GM23248 (cell line): ENCODE data around the gene NT5DC3. TPM values are rescaled to one million over a fixed set of nuclear protein-coding genes. Genes with fewer than 3 reads are reported as not detected.
A peak's percentile ranks its signal among the peaks of the same experiment; 100 is the strongest.

Source experiments
- DNase-seq: peaks from one replicate; pipeline ENCODE4 v3.0.0-alpha.2; 2015
- H2AFZ ChIP-seq: fragments of 200-600 bp; sonication (generic); 2 replicates; pipeline ENCODE4 v1.6.1; 2016; ENCODE audit warnings: antibody characterized with exemption
- H3F3A ChIP-seq: fragments of 200-600 bp; sonication (generic); 2 replicates; pipeline ENCODE4 v1.6.1; 2016; ENCODE audit warnings: mild to moderate bottlenecking, antibody characterized with exemption, mixed run types; ENCODE audit not compliant: insufficient read depth
- H3K27ac ChIP-seq: fragments of 200-600 bp; sonication (generic); 2 replicates; pipeline ENCODE4 v1.5.1; 2016; ENCODE audit warnings: mild to moderate bottlenecking
- H3K27me3 ChIP-seq: fragments of 200-600 bp; sonication (generic); replicated peaks from 2 replicates; pipeline ENCODE4 v1.6.1; 2016; ENCODE audit warnings: mild to moderate bottlenecking; ENCODE audit not compliant: insufficient read depth
- H3K36me3 ChIP-seq: fragments of 200-600 bp; sonication (generic); 2 replicates; pipeline ENCODE4 v1.6.1; 2016; ENCODE audit warnings: low read depth, mild to moderate bottlenecking
- H3K4me1 ChIP-seq: fragments of 200-600 bp; sonication (generic); 2 replicates; pipeline ENCODE4 v1.6.1; 2016; ENCODE audit warnings: mild to moderate bottlenecking; ENCODE audit not compliant: insufficient read depth
- H3K4me2 ChIP-seq: fragments of 200-600 bp; sonication (generic); one replicate; pipeline ENCODE4 v1.6.1; 2016; ENCODE audit warnings: mild to moderate bottlenecking; ENCODE audit not compliant: unreplicated experiment
- H3K4me3 ChIP-seq: fragments of 200-600 bp; sonication (generic); 2 replicates; pipeline ENCODE4 v1.5.1; 2016; ENCODE audit warnings: mild to moderate bottlenecking
- H3K79me2 ChIP-seq: fragments of 200-600 bp; sonication (generic); 2 replicates; pipeline ENCODE4 v1.6.1; 2016; ENCODE audit warnings: mild to moderate bottlenecking; ENCODE audit not compliant: insufficient read depth
- H3K9ac ChIP-seq: fragments of 200-600 bp; sonication (generic); 2 replicates; pipeline ENCODE4 v1.6.1; 2016; ENCODE audit warnings: mild to moderate bottlenecking
- H3K9me2 ChIP-seq: fragments of 200-600 bp; sonication (generic); 2 replicates; pipeline ENCODE4 v1.6.1; 2016; ENCODE audit warnings: mixed run types, mild to moderate bottlenecking, moderate library complexity; ENCODE audit not compliant: insufficient read depth
- H3K9me3 ChIP-seq: fragments of 200-600 bp; sonication (generic); one replicate; pipeline ENCODE4 v1.6.1; 2017; ENCODE audit warnings: low read depth
- H4K20me1 ChIP-seq: fragments of 200-600 bp; sonication (generic); 2 replicates; pipeline ENCODE4 v1.6.0; 2016; ENCODE audit not compliant: insufficient read depth
- EZH2 ChIP-seq: fragments of 200-600 bp; sonication (generic); IDR thresholded peaks from 2 replicates; pipeline ENCODE4 v1.6.1; 2018; ENCODE audit warnings: antibody characterized with exemption, mild to moderate bottlenecking; ENCODE audit not compliant: insufficient read depth, poor library complexity, severe bottlenecking
- EZH2phosphoT487 ChIP-seq: fragments of 200-600 bp; sonication (generic); IDR thresholded peaks from 2 replicates; pipeline ENCODE4 v1.6.1; 2018; ENCODE audit warnings: antibody characterized with exemption, moderate library complexity, mild to moderate bottlenecking, low read depth; ENCODE audit not compliant: insufficient read depth
- WGBS, 2 experiments: methylation state at CpG; one replicate each; pipeline ENCODE4 v1.1.6; 2015 to 2017; ENCODE audit warnings: low lambda C conversion rate in 2 of 2, low coverage in 1 of 2; ENCODE audit errors: missing lambda C conversion rate in 2 of 2; 5-methylcytosine and 5-hydroxymethylcytosine counted together
- in situ Hi-C: fragments of 300-500 bp; cut with MboI; formaldehyde crosslinking; loops from 2 replicates; pipeline ENCODE4 v1.15.0; 2020
- polyA plus RNA-seq: library from polyadenylated mRNA; unstranded; fragments of >200 nt; fragmentation: Nextera tagmentation; extraction: Ambion mirVana; gene quantifications from 2 replicates; pipeline ENCODE4 v1.2.1, GENCODE V29; 2016
- total RNA-seq: library from RNA; depleted of rRNA; stranded (reverse); fragments of >200 nt; shearing (Covaris generic); gene quantifications from 2 replicates; pipeline ENCODE4 v1.2.3, GENCODE V29; 2014

The NT5DC3 gene
- total and polyA plus RNA-seq, 2 experiments from 2014 or later, result 3.4 to 5.2 TPM

DNA sequence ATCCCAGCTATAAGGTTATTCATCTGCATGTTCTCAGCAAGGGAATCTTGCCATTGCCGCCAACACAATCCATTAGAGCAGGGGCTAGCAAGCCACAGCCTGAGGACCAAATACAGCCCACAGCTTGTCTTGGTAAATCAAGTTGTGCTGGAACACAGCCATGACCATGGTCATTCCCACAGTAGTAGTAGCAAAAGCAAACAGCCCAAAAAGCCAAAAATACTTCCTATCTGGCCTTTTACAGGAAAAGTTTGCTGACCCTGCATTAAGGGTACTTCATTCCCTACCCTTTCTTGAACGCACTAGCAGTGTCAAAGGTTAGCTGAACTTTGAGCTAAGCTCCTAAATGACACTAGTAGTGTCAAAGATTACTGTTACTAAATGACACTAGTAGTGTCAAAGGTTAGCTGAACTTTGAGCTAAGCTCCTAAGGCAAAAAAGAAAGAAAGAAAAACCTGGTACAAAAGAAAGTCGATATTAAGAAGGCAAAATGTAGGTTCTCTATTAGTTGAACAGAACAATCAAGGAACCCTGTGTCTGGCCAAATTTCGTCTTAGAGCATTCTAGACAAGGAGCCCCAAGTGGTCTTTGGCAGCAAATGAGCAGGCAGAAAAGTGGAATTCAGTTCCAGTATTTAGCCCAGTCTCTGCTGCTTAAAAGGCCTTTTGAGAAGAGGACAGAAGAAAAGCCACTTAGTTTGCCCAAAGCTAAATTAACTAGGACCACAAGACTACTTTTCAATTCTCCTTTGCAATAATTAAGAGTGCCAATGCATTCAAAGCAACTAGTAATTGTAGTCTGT, 67.7 kb downstream of the NT5DC3 start:
- no peaks in the 10 kb centered on the region for H3K4me1 ChIP-seq
- H3K79me2 ChIP-seq, result no peaks in the 10 kb centered on the region
- no peak for DNase-seq
- TF ChIP-seq EZH2phosphoT487 (no peak), EZH2 (no peak)
- no peak overlapping the region for H3K4me3 ChIP-seq
- H3K27me3 ChIP-seq, result no peaks in the 10 kb centered on the region
- H3K4me2 ChIP-seq, result no peak overlapping the region
- no peak overlapping the region for H3K27ac ChIP-seq
- H3K36me3 ChIP-seq, result no peaks in the 10 kb centered on the region
- H3F3A ChIP-seq, result no peaks in the 10 kb centered on the region
- whole genome bisulfite sequencing, 2 experiments, result 83 to 85% methylated on average over 4 of the region's 4 CpGs
- in situ Hi-C loops, result no loop called here
- no peak overlapping the region for H3K9ac ChIP-seq
- H3K9me3 ChIP-seq, result no peaks in the 10 kb centered on the region
- H2AFZ ChIP-seq, result no peak overlapping the region
- H4K20me1 ChIP-seq, result no peaks in the 10 kb centered on the region
- H3K9me2 ChIP-seq, result no peaks in the 10 kb centered on the region

DNA sequence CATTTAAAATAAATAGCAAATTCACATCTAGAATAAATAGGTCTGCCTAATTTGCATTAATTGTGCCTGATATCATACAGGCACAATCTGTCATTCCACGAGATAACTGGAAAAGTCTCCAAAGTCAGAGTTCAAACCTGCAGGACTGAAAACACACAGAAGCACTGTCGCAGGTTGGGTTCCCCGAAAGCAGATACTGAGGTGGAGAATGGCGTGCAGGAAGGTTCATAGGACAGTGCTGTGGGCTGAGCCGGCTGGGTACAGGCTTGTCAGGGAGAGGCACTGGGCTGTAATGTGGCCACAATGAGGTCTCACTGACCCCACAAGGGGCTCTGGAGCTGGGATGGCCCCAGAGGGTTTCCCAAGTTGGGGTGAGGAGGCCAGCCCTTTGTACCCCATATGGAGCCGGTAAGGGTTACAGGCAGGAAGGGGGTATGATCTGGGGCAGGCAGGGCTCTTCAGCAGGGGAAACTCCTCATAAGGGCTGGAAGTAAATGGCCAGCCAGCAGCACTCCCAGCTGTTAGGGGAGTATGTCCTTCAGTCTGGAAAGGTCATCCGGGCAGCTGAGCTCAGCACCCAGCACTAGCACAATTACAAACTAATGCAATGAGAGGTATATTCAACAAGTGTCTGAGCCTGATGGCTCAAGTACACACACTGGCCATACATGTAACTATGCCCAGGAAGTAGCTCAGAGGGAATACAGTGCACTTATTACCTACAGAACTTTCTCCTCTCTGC, 68.5 kb downstream of the NT5DC3 start:
- H3F3A ChIP-seq, result no peaks in the 10 kb centered on the region
- no peaks in the 10 kb centered on the region for H3K79me2 ChIP-seq
- no peaks in the 10 kb centered on the region for H3K4me1 ChIP-seq
- no peak overlapping the region for H3K9ac ChIP-seq
- H3K27me3 ChIP-seq, result no peaks in the 10 kb centered on the region
- no peaks in the 10 kb centered on the region for H3K9me3 ChIP-seq
- no peak overlapping the region for H3K4me2 ChIP-seq
- no peak overlapping the region for H2AFZ ChIP-seq
- in situ Hi-C loops, result no loop called here
- WGBS, 2 experiments, result 83 to 85% methylated on average over 7 of the region's 7 CpGs
- TF ChIP-seq EZH2phosphoT487 (no peak), EZH2 (no peak)
- no peaks in the 10 kb centered on the region for H4K20me1 ChIP-seq
- no peaks in the 10 kb centered on the region for H3K9me2 ChIP-seq
- DNase-seq, result no peak
- H3K36me3 ChIP-seq, result no peaks in the 10 kb centered on the region
- H3K27ac ChIP-seq, result no peak overlapping the region
- no peak overlapping the region for H3K4me3 ChIP-seq

DNA sequence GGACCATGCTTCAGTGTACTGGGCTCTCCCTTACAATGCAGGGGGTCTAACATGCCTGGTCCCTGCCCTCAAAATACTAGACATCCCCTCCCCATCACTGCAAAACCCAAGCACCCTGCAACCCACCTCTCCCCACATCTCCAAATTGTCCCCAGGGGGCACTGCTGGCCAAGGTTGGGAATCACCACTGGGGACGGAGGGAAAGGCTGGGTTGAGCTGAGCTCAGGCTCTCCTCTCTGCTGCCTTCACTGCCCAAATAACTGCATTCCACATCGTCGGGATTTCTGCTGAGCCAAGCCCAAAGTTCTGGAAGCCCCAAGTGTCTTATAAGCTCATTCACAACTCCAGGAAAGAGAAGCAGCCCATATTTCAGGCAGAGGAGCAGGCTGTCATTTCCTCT, 69.6 kb downstream of the NT5DC3 start:
- peak; percentile 63 for DNase-seq
- Histone ChIP-seq H3K4me1 (no peaks in the 10 kb centered on the region), H3K36me3 (no peaks in the 10 kb centered on the region), H3K4me3 (no peak overlapping the region), H3F3A (no peaks in the 10 kb centered on the region), H3K27me3 (no peaks in the 10 kb centered on the region), H3K4me2 (no peak overlapping the region), H2AFZ (no peak overlapping the region), H4K20me1 (no peaks in the 10 kb centered on the region), H3K9me2 (no peaks in the 10 kb centered on the region), H3K27ac (no peak overlapping the region), H3K79me2 (no peaks in the 10 kb centered on the region), H3K9me3 (no peaks in the 10 kb centered on the region), H3K9ac (no peak overlapping the region)
- in situ Hi-C loops, result no loop called here
- WGBS, 2 experiments, result 13 to 17% methylated on average over 3 of the region's 3 CpGs
- TF ChIP-seq EZH2 (no peak), EZH2phosphoT487 (no peak)

DNA sequence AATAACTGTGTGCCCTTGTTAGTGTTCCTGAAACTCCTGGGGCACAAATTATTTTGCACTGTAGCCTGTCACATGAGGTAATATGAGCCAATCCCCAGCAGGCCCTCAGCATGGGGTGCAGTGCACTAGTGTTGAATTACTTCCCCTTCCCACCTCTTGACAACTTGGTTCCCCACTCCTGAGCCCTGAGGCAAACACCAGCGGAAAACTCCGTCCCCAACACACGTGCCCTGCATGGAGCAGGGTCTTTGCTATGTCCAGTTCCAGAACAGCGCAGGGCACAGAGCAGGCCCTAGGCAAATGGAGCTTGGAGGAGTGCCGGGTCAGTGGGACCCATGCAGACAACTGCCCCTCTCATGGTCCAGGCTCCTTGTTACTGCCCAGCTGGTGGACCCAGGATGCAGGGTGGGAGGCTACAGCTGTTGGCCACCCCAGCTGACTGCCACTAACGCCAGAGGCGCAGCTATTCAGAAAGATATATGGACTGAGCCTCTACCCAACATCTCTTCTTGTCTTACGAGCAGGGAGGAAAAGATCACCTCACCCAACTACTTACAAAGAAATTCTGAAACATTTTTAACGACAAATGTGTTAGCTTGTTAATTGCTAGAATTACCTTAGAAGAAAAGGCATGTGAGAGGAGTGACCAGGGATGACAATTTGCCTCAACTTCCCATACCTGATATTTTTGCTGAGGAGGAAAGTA, 71.6 kb downstream of the NT5DC3 start:
- Histone ChIP-seq H3K9me2 (no peaks in the 10 kb centered on the region), H3K4me1 (no peaks in the 10 kb centered on the region), H3K9ac (no peak overlapping the region), H3F3A (no peaks in the 10 kb centered on the region), H3K4me2 (no peak overlapping the region), H3K36me3 (peaks cover 2% of the 10 kb centered on the region; the same call in 1 of the 2 replicates), H3K9me3 (no peaks in the 10 kb centered on the region), H3K27ac (no peak overlapping the region), H3K27me3 (no peaks in the 10 kb centered on the region), H2AFZ (no peak overlapping the region), H4K20me1 (no peaks in the 10 kb centered on the region), H3K4me3 (no peak overlapping the region), H3K79me2 (no peaks in the 10 kb centered on the region)
- 96 to 98% methylated on average over 9 of the region's 9 CpGs for WGBS, 2 experiments
- in situ Hi-C loops, result no loop called here
- no peak for TF ChIP-seq EZH2
- no peak for TF ChIP-seq EZH2phosphoT487
- no peak for DNase-seq
